Panc1 (cell line): Measurements from ENCODE around the gene TXNL1.

Source experiments
- POLR2AphosphoS5 ChIP-seq: IDR thresholded peaks from 2 replicates; pipeline ENCODE4 v1.6.1; 2012; ENCODE audit warnings: mild to moderate bottlenecking, low read depth, low read length, moderate library complexity
- REST ChIP-seq, 2 experiments: IDR thresholded peaks; 2 replicates each; pipeline ENCODE4 v1.6.1; 2011 to 2012; ENCODE audit warnings: low read depth in 2 of 2, control low read depth in 1 of 2, low read length in 1 of 2, mild to moderate bottlenecking in 1 of 2, moderate library complexity in 1 of 2; ENCODE audit not compliant: insufficient read depth in 1 of 2
- SIN3A ChIP-seq: IDR thresholded peaks from 2 replicates; pipeline ENCODE4 v1.6.1; 2012; ENCODE audit warnings: low read depth, mild to moderate bottlenecking, low read length, moderate library complexity, borderline replicate concordance; ENCODE audit not compliant: insufficient read depth
- TF ChIP-seq, protein P1 (sequence below): fragments of 450-650 bp; IDR thresholded peaks from 2 replicates; pipeline ENCODE4 v1.5.1; 2017; ENCODE audit warnings: mild to moderate bottlenecking

DNA sequence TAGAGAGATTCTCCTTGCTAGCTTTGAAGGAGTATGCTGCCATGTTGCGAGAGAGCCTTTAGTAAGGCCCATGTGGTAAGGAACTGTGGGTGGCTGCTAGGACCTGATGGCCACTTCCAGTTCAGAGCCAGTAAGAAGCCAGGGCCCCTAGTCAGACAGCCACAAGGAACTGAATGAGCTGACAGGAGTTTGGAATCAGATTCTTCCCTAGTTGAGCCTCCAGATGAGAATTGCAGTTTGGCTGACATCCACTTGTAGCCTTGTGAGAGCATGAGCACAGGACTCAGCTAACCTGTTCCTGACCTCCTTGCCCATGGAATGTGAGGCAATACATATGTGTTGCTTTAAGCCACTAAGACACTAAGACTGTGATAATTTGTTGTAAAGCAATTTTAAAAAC is 11.6 kb upstream of the TXNL1 start:
- TF ChIP-seq POLR2AphosphoS5 (no peak), SIN3A (no peak), REST (IDR thresholded peaks at IDR 0.05; ENCODE audit: insufficient read depth in 1 of 2, low read depth in 2 of 2, low read length in 1 of 2) (no peak)
- TF ChIP-seq, protein P1, sequence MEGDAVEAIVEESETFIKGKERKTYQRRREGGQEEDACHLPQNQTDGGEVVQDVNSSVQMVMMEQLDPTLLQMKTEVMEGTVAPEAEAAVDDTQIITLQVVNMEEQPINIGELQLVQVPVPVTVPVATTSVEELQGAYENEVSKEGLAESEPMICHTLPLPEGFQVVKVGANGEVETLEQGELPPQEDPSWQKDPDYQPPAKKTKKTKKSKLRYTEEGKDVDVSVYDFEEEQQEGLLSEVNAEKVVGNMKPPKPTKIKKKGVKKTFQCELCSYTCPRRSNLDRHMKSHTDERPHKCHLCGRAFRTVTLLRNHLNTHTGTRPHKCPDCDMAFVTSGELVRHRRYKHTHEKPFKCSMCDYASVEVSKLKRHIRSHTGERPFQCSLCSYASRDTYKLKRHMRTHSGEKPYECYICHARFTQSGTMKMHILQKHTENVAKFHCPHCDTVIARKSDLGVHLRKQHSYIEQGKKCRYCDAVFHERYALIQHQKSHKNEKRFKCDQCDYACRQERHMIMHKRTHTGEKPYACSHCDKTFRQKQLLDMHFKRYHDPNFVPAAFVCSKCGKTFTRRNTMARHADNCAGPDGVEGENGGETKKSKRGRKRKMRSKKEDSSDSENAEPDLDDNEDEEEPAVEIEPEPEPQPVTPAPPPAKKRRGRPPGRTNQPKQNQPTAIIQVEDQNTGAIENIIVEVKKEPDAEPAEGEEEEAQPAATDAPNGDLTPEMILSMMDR: no peak
